ENCODE data around the gene NOX3.
"Not testable (repeated sequence)": the region's sequence is repeated elsewhere in the genome, so short reads cannot be mapped to it uniquely, and the experiment has no call there.

The NOX3 gene

GRCh38 chr6:155373276-155373675, 82.4 kb downstream of the NOX3 start:
- no peak overlapping the region for H3K4me3 ChIP-seq (ENCODE audit: low read length)
- DNase-seq (ENCODE audit: low read depth) = peak; percentile 62
- TF ChIP-seq CTCF (conservative IDR thresholded peaks at IDR 0.05; ENCODE audit: low read length) = no peak

- no peak for DNase-seq (ENCODE audit: low read depth)
- no peak overlapping the region for H3K4me3 ChIP-seq (ENCODE audit: low read length)
- no peak for TF ChIP-seq CTCF (conservative IDR thresholded peaks at IDR 0.05; ENCODE audit: low read length)
Measured at GRCh38 chr6:155372256-155372655, 83.4 kb downstream of the NOX3 start.

GRCh38 chr6:155371230-155371629, 84.4 kb downstream of the NOX3 start:
- no peak overlapping the region for H3K4me3 ChIP-seq (ENCODE audit: low read length)
- no peak for DNase-seq (ENCODE audit: low read depth)
- no peak for TF ChIP-seq CTCF (conservative IDR thresholded peaks at IDR 0.05; ENCODE audit: low read length)

- DNase-seq (ENCODE audit: low read depth) = no peak
- H3K4me3 ChIP-seq (ENCODE audit: low read length) = no peak overlapping the region
- no peak for TF ChIP-seq CTCF (conservative IDR thresholded peaks at IDR 0.05; ENCODE audit: low read length)
Measured at GRCh38 chr6:155366325-155366724, 89.3 kb downstream of the NOX3 start.

GRCh38 chr6:155364844-155365437, 90.7 kb downstream of the NOX3 start:
- no peak for TF ChIP-seq CTCF (conservative IDR thresholded peaks at IDR 0.05; ENCODE audit: low read length)
- no peak for DNase-seq (ENCODE audit: low read depth)
- H3K4me3 ChIP-seq (ENCODE audit: low read length) = no peak overlapping the region

GRCh38 chr6:155364021-155364420, 91.6 kb downstream of the NOX3 start:
- H3K4me3 ChIP-seq (ENCODE audit: low read length); DNase-seq (ENCODE audit: low read depth): not testable (repeated sequence)

- H3K4me3 ChIP-seq (ENCODE audit: low read length); DNase-seq (ENCODE audit: low read depth): not testable (repeated sequence)
Measured at GRCh38 chr6:155362968-155363632, 92.5 kb downstream of the NOX3 start.

- TF ChIP-seq CTCF (conservative IDR thresholded peaks at IDR 0.05; ENCODE audit: low read length) = no peak
- DNase-seq (ENCODE audit: low read depth) = no peak
- H3K4me3 ChIP-seq (ENCODE audit: low read length) = no peak overlapping the region
Measured at GRCh38 chr6:155354167-155354566, 101.5 kb downstream of the NOX3 start.
